Activated naive CD4-positive, alpha-beta T cell treated with anti-CD3 and anti-CD28 coated beads, Interleukin-2, amount 10 ng/mL, durations not matched to agents 7 days and 5 days (primary cell): ENCODE measurements around the gene TTLL12.

Source experiments
- CTCF ChIA-PET: fragments of 350-600 bp; sonication (Branson Sonifier 250); formaldehyde crosslinking; loops from one replicate; lab custom pipeline; 2021; ENCODE audit warnings: antibody characterized with exemption; lab: Charles Lee
- DNase-seq: peaks from one replicate; pipeline ENCODE4 v3.0.0-alpha.2; 2020
- H3K27ac Mint-ChIP-seq: one replicate; pipeline ENCODE4 v1.8.0; 2021; ENCODE audit warnings: mild to moderate bottlenecking, moderate library complexity, mixed read lengths
- H3K27me3 Mint-ChIP-seq: one replicate; pipeline ENCODE4 v1.8.0; 2021; ENCODE audit warnings: mild to moderate bottlenecking, mixed read lengths
- H3K36me3 Mint-ChIP-seq: one replicate; pipeline ENCODE4 v1.8.0; 2021; ENCODE audit warnings: mixed read lengths
- H3K4me1 Mint-ChIP-seq: one replicate; pipeline ENCODE4 v1.8.0; 2021; ENCODE audit warnings: mixed read lengths
- H3K4me3 Mint-ChIP-seq: one replicate; pipeline ENCODE4 v1.8.0; 2021; ENCODE audit warnings: mild to moderate bottlenecking, moderate library complexity, mixed read lengths
- H3K9me3 Mint-ChIP-seq: one replicate; pipeline ENCODE4 v1.8.0; 2021; ENCODE audit warnings: mixed read lengths

The TTLL12 gene

DNA sequence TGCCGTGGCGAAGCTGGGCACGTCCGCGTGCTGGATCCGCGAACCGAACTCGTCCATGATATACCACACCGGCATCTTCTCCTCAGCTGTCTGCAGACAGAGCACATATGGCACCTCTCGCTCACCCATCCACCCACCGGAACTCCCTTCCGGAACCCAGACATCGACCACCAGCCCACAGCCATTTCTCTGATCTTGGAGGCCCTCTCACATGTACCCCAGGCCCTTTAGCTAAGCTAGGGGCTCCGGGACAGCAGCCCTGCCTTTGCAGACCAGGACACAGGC, 7.1 kb downstream of the TTLL12 start:
- Mint-ChIP-seq H3K4me3 (no peak overlapping the region), H3K36me3 (peaks cover 25% of the 10 kb centered on the region), H3K27ac (no peak overlapping the region), H3K27me3 (no peaks in the 10 kb centered on the region), H3K4me1 (peaks cover 16% of the 10 kb centered on the region), H3K9me3 (no peaks in the 10 kb centered on the region)
- CTCF ChIA-PET: no interaction called here
- DNase-seq: no peak

GRCh38 chr22:43179146-43179910, 7.6 kb downstream of the TTLL12 start:
- Mint-ChIP-seq H3K4me3 (no peak overlapping the region), H3K27ac (no peak overlapping the region), H3K4me1 (peaks cover 10% of the 10 kb centered on the region), H3K27me3 (no peaks in the 10 kb centered on the region), H3K36me3 (peaks cover 21% of the 10 kb centered on the region), H3K9me3 (no peaks in the 10 kb centered on the region)
- CTCF ChIA-PET: no interaction called here
- no peak for DNase-seq

DNA sequence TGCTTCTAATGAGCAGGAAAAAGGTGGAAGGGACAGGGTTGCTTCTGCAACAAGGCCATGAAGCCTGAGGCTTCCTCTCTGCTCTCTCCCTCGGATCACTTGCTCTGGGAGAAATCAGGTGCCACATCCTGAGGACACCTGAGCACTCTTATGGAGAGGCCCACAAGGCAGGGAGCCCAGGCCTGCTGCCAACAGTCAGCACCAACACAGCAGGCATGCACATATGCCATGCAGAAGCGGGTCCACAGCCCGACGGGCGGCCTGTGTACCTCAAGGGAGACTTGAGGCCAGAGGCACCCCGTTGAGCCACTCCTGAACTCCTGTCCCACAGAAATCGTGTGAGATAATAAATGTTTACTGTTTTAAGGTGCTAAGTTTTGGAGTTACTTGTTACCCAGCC, 9.5 kb downstream of the TTLL12 start:
- no peaks in the 10 kb centered on the region for H3K27me3 Mint-ChIP-seq
- DNase-seq: no peak
- H3K27ac Mint-ChIP-seq: no peak overlapping the region
- no peak overlapping the region for H3K4me3 Mint-ChIP-seq
- no peaks in the 10 kb centered on the region for H3K9me3 Mint-ChIP-seq
- CTCF ChIA-PET: no interaction called here
- peaks cover 25% of the 10 kb centered on the region for H3K36me3 Mint-ChIP-seq
- H3K4me1 Mint-ChIP-seq: no peaks in the 10 kb centered on the region

DNA sequence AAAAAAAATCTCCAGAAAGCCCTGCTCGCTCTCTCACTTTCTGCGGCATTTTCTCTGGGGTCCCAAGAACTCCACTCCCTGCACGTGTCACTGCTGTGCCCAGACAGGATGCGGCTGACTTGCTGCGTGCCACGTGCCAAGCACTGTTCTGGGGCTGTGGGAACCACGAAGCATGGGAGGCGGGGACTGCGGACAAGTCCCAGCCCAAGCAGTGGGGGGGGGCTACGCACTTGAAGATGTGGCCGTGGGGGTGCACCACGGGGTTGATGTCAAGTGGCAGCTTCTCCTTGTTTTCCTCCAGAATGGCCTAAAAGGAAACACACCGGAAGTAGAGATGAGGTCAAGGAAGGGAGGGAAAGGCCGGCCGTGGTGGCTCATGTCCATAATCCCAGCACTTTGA, 10.8 kb downstream of the TTLL12 start:
- no peak for DNase-seq
- Mint-ChIP-seq H3K27me3 (no peaks in the 10 kb centered on the region), H3K4me1 (peaks cover under 1% of the 10 kb centered on the region), H3K27ac (no peak overlapping the region), H3K36me3 (peaks cover 28% of the 10 kb centered on the region), H3K4me3 (no peak overlapping the region), H3K9me3 (no peaks in the 10 kb centered on the region)
- CTCF ChIA-PET: no interaction called here

- H3K27me3 Mint-ChIP-seq: no peaks in the 10 kb centered on the region
- H3K27ac Mint-ChIP-seq: no peak overlapping the region
- H3K36me3 Mint-ChIP-seq: peaks cover 30% of the 10 kb centered on the region
- H3K4me3 Mint-ChIP-seq: no peak overlapping the region
- H3K9me3 Mint-ChIP-seq: no peaks in the 10 kb centered on the region
- peaks cover 7% of the 10 kb centered on the region for H3K4me1 Mint-ChIP-seq
- CTCF ChIA-PET: no interaction called here
- DNase-seq: no peak
Measured at GRCh38 chr22:43174941-43175531, 11.9 kb downstream of the TTLL12 start.

DNA sequence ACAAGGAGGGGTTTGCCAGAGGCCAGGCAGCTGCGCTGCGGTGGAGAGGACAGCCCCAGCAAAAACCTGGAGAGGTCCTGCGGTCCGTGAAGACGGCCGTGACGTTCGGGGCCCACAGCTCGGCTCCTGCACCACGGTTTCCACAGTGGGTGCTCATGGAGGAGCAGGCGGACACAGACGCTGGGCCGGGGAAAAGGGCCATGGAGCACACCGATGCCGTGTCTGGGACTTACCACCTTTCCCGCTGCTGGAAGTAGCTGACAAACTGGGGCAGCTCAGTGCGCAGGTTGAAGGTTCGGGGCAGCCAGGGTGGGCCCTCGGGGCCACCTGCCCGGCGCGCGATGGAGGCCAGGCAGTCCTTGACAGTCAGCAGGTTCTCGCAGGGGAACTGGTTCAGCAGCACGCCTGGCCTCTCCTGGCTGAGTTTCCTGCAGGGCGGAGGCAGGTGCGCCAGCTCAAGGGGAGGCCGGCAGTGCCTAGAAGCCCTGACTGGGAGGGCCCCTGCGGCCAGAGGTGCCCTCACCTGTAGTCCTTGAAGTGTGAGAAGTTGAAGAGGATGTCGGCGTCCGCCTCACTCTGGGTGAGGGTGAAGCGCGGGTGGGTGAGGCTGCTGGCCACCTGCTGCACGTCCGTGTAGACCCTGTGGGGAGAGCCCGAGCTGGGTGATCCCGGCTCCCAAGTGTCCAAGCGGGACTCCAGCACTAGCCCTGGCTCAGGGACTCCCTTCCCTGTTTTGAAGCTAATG, 12.8 kb downstream of the TTLL12 start:
- peaks cover 7% of the 10 kb centered on the region for H3K4me1 Mint-ChIP-seq
- peaks cover 24% of the 10 kb centered on the region for H3K36me3 Mint-ChIP-seq
- CTCF ChIA-PET: no interaction called here

GRCh38 chr22:43173566-43173965, 13.4 kb downstream of the TTLL12 start:
- DNase-seq: no peak
- H3K36me3 Mint-ChIP-seq: peaks cover 18% of the 10 kb centered on the region
- no peak overlapping the region for H3K27ac Mint-ChIP-seq
- CTCF ChIA-PET: no interaction called here
- H3K4me3 Mint-ChIP-seq: no peak overlapping the region
- H3K4me1 Mint-ChIP-seq: peaks cover 7% of the 10 kb centered on the region
- H3K27me3 Mint-ChIP-seq: no peaks in the 10 kb centered on the region
- H3K9me3 Mint-ChIP-seq: no peaks in the 10 kb centered on the region

More for the DNA sequence above, 12.8 kb downstream of the TTLL12 start:
- Mint-ChIP-seq H3K27me3 (no peaks in the 10 kb centered on the region), H3K9me3 (no peaks in the 10 kb centered on the region), H3K4me3 (no peak overlapping the region), H3K27ac (no peak overlapping the region)
- no peak for DNase-seq

DNA sequence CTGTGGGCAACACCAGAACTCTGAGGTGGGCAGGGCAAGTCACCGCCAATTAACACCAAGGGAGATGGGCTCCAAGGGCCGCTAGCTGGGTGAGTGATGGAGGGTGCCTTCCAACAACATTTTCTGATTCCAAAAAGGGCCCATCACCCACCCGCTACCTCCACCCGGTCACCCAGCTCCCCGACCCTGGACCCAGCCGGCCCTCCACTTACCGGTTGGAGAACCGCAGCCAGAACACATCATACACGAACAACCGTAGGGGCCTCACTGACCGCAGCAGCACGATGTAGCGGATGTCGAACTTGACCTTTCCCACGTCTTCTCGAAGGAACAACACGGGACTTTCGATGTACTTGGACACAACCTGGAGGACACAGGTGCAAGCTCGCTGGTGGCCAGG, 14.7 kb downstream of the TTLL12 start:
- Mint-ChIP-seq H3K36me3 (peaks cover 14% of the 10 kb centered on the region), H3K9me3 (no peaks in the 10 kb centered on the region), H3K27ac (no peak overlapping the region), H3K27me3 (no peaks in the 10 kb centered on the region), H3K4me1 (peaks cover 7% of the 10 kb centered on the region), H3K4me3 (no peak overlapping the region)
- CTCF ChIA-PET: no interaction called here
- no peak for DNase-seq

DNA sequence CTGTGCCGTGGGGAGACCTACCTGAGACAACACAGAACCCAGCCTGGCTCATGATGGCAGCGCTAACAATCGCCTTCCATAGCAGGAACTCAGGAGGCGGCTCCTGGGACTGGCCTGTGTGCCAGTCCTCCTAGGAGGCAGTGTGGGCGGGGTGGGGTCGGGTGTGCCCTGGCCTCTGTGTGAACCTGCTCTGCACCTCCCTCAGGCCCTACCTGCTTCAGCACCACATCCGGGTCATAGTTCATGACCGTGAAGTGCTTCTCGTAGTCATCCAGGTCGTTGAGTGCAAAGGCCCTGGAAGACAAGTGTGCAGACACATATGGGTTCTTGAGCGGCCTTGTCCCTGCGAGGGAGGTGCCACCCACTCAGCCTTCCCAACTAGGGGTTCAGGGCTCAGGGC, 15.3 kb downstream of the TTLL12 start:
- peaks cover 14% of the 10 kb centered on the region for H3K36me3 Mint-ChIP-seq

GRCh38 chr22:43171019-43171491, 15.9 kb downstream of the TTLL12 start:
- H3K4me3 Mint-ChIP-seq: no peak overlapping the region
- CTCF ChIA-PET: no interaction called here

More for the DNA sequence above, 15.3 kb downstream of the TTLL12 start:
- Mint-ChIP-seq H3K9me3 (no peaks in the 10 kb centered on the region), H3K27me3 (no peaks in the 10 kb centered on the region), H3K27ac (no peak overlapping the region), H3K4me1 (peaks cover 7% of the 10 kb centered on the region), H3K4me3 (no peak overlapping the region)
- DNase-seq: no peak
- CTCF ChIA-PET: no interaction called here

DNA sequence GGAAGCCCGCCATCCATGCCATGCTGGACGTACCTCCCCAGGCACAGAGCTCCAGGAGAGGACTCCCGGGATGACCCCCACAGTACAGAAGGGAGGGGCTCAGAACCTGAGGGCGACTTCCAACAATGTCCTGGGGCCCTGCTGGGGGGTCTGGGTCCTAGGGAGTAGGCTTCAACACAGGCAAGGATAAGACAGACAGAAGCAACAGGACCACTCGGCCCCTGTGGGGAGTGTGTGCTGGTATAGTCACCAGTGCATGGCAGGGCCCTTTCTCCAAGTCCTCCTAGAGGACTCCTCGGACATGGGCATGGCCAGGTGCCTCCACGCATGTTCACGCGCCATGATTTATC, 16.8 kb downstream of the TTLL12 start:
- H3K4me3 Mint-ChIP-seq: no peak overlapping the region
- H3K27ac Mint-ChIP-seq: peak overlapping the region; percentile 45
- no peaks in the 10 kb centered on the region for H3K27me3 Mint-ChIP-seq
- CTCF ChIA-PET: no interaction called here
- H3K36me3 Mint-ChIP-seq: peaks cover 12% of the 10 kb centered on the region
- DNase-seq: no peak
- no peaks in the 10 kb centered on the region for H3K9me3 Mint-ChIP-seq
- H3K4me1 Mint-ChIP-seq: peaks cover 7% of the 10 kb centered on the region

More at GRCh38 chr22:43171019-43171491, 15.9 kb downstream of the TTLL12 start:
- no peak for DNase-seq
- Mint-ChIP-seq H3K36me3 (peaks cover 14% of the 10 kb centered on the region), H3K4me1 (peaks cover 7% of the 10 kb centered on the region), H3K27me3 (no peaks in the 10 kb centered on the region), H3K27ac (no peak overlapping the region), H3K9me3 (no peaks in the 10 kb centered on the region)

GRCh38 chr22:43169310-43170130, 17.4 kb downstream of the TTLL12 start:
- peaks cover 12% of the 10 kb centered on the region for H3K36me3 Mint-ChIP-seq

DNA sequence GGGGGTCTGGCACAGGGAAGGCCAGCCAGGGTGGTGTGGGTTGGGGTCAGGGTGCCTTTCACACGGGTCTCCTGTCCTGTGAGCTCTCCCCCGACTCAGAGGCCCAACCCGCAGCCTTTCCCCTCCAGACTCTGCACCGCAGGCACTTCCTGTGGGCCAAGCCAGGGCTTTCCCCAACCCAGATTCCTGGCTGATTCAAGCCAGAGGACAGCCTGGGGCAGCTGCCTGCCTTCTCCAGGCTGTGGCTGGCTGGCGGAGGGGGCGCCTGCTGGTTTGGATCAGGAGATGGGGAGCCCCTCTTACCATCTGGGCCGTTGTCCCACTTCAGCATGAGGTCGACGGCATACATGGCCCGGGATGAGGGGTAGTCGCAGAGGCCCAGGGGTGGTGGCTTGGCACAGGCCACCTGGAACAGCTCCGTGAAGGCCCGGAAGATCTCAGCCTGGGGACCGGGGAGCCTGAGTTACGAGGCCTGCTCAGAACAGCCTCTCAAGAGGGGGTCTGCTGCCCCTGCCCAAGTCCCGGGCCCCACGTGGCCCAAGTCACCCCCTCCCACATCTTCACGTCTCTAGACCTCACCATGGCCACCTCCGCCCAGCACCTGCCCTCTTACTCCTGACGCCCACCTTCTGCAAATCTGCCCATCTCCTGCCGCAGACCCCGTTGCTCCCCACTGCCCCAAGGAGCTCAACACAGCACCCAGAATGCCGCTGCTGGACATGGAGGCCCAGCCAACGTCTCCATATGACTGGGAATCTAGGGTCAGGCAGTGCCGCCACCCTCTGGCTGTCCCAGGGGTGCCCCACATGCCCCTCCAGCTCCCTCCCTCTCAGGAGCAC, 18.2 kb downstream of the TTLL12 start:
- Mint-ChIP-seq H3K36me3 (peaks cover 18% of the 10 kb centered on the region), H3K4me3 (no peak overlapping the region), H3K4me1 (peaks cover 7% of the 10 kb centered on the region), H3K27me3 (no peaks in the 10 kb centered on the region), H3K9me3 (no peaks in the 10 kb centered on the region), H3K27ac (no peak overlapping the region)
- DNase-seq: no peak
- CTCF ChIA-PET: no interaction called here

More at GRCh38 chr22:43169310-43170130, 17.4 kb downstream of the TTLL12 start:
- no peaks in the 10 kb centered on the region for H3K27me3 Mint-ChIP-seq
- H3K27ac Mint-ChIP-seq: peak overlapping the region; percentile 14
- H3K9me3 Mint-ChIP-seq: no peaks in the 10 kb centered on the region
- CTCF ChIA-PET: no interaction called here
- DNase-seq: no peak
- H3K4me1 Mint-ChIP-seq: peaks cover 7% of the 10 kb centered on the region
- H3K4me3 Mint-ChIP-seq: no peak overlapping the region
